ENCODE measurements around the gene WSCD2.

The WSCD2 gene

DNA sequence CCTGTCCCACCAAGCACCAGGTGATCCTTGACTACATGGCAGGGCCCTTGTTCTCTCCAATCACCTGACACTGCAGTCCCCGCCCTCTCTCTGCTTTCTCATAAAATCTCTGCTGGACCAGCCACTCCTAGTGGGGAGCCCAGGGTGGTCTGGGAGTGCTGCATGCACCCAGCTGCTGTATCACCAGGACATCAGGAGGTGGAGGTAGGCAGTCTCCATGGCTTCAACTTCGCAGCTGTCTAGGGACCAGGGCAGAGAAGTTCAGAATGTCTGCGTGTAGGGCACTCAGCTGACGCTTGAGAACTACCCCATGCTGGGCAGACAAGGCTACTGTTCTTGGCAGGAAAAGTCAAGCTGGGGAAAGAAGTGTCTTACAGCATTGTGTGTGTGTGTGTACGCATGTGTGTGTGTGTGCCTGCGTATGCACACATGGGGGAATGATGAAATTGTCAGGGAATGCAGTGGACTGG is 2.6 kb downstream of the WSCD2 start:
- H3K4me3 ChIP-seq (ENCODE audit: low read depth, low read length), result no peak overlapping the region
- no peak for DNase-seq (ENCODE audit: low read depth)
- TF ChIP-seq, protein P1, sequence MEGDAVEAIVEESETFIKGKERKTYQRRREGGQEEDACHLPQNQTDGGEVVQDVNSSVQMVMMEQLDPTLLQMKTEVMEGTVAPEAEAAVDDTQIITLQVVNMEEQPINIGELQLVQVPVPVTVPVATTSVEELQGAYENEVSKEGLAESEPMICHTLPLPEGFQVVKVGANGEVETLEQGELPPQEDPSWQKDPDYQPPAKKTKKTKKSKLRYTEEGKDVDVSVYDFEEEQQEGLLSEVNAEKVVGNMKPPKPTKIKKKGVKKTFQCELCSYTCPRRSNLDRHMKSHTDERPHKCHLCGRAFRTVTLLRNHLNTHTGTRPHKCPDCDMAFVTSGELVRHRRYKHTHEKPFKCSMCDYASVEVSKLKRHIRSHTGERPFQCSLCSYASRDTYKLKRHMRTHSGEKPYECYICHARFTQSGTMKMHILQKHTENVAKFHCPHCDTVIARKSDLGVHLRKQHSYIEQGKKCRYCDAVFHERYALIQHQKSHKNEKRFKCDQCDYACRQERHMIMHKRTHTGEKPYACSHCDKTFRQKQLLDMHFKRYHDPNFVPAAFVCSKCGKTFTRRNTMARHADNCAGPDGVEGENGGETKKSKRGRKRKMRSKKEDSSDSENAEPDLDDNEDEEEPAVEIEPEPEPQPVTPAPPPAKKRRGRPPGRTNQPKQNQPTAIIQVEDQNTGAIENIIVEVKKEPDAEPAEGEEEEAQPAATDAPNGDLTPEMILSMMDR (IDR thresholded peaks at IDR 0.05; ENCODE audit: control insufficient read depth, extremely low read depth, insufficient read depth), result no peak

DNA sequence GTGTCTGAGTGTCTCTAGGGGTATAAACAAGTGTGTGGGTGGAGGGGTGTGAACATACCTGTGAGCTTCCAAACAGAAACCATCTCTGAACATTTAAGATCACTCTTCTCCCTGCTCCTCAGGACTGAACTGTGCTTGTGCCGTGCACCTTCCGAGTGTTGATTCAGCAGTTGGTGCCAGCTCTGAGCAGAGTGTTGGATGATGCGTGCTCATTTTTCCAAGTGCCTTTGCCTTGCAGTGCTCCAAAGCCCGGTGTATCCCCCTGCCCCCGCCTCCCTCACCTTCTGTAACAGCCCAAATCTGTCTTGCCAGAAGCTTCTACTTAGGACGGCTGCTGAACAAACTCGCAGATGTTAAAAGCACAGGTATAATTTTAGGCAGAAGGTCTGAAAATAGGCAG is 4.4 kb downstream of the WSCD2 start:
- no peak overlapping the region for H3K4me3 ChIP-seq (ENCODE audit: low read depth, low read length)
- TF ChIP-seq, protein P1 (IDR thresholded peaks at IDR 0.05; ENCODE audit: control insufficient read depth, extremely low read depth, insufficient read depth), result no peak
- DNase-seq (ENCODE audit: low read depth), result no peak

DNA sequence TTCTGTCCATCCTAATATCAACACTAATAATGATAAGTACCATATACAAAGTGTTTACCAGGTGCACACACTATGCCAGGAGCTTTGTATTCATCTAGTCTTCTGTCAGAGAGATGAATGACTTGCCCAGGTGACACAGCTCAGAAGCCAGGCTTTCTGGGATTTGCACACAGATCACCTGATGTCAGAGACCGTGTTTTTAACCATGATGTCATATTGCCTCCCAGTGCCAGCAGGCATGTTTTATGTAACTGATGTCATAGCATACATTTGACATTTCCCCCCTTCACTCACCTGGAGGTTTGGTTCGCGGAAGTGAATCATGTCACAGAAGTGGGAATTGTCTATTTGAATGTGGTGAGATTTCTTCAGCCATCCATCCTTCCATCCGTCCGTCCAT is 5.7 kb downstream of the WSCD2 start:
- TF ChIP-seq, protein P1 (IDR thresholded peaks at IDR 0.05; ENCODE audit: control insufficient read depth, extremely low read depth, insufficient read depth), result no peak
- no peak overlapping the region for H3K4me3 ChIP-seq (ENCODE audit: low read depth, low read length)
- DNase-seq (ENCODE audit: low read depth), result no peak

DNA sequence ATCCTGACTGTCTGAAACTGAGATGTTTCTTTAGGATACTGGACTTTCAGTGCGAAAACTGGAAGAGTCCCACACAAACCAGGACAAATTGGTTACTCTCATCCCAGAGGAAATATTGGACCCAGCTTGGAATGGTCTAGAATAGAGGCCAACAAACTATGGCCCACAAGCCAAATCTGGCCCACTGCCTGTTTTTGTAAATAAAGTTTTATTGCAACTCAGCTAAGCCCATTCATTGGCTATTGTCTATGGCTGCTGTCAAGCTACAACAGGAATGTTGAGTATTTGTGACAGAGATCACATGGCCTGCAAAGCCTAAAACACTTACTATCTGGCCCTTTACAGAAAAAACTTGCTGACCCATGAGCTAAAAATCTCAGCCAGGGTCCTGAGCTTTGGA is 6.5 kb downstream of the WSCD2 start:
- no peak for DNase-seq (ENCODE audit: low read depth)
- TF ChIP-seq, protein P1 (IDR thresholded peaks at IDR 0.05; ENCODE audit: control insufficient read depth, extremely low read depth, insufficient read depth), result no peak
- H3K4me3 ChIP-seq (ENCODE audit: low read depth, low read length), result no peak overlapping the region

DNA sequence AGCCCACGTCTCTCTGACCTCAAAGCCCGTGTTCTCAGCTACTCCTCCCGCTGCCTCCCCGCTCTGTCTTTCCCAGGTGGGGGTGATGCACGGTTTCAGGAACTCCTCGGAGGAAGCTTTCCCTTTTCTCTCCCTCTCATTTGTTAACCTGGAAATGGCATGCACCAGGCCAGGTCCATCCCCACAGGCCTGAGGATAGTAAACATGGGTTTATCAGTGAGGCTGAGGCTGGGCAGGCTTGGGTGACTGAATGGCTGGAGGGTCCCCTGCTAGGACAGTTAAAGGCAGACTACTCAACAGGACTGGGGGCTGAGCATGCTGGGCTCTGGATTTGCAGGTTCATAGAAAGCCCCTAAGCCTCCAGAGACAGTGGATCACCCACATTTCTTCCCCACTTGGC is 7.6 kb downstream of the WSCD2 start:
- no peak for DNase-seq (ENCODE audit: low read depth)
- TF ChIP-seq, protein P1 (IDR thresholded peaks at IDR 0.05; ENCODE audit: control insufficient read depth, extremely low read depth, insufficient read depth), result no peak
- H3K4me3 ChIP-seq (ENCODE audit: low read depth, low read length), result no peak overlapping the region

DNA sequence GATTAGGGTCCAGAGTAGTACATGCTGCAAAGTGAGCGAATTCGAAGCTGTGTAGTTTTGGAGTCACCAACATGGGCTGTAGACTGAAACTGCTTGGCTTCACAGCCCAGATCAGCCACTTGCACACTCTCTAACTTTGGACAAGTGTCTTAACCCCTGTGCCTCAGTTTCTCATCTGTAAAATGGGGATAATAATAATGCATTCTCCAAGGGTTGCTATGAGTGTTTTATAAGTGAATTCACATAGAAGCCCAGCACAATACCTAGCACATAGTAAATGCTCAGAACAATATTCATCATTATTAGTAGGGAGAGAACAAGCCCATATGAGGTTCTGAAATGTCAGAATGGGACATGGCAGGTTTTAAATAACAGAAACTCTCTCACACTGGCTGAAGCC is 10.4 kb downstream of the WSCD2 start:
- DNase-seq (ENCODE audit: low read depth), result no peak
- no peak overlapping the region for H3K4me3 ChIP-seq (ENCODE audit: low read depth, low read length)
- TF ChIP-seq, protein P1 (IDR thresholded peaks at IDR 0.05; ENCODE audit: control insufficient read depth, extremely low read depth, insufficient read depth), result no peak

DNA sequence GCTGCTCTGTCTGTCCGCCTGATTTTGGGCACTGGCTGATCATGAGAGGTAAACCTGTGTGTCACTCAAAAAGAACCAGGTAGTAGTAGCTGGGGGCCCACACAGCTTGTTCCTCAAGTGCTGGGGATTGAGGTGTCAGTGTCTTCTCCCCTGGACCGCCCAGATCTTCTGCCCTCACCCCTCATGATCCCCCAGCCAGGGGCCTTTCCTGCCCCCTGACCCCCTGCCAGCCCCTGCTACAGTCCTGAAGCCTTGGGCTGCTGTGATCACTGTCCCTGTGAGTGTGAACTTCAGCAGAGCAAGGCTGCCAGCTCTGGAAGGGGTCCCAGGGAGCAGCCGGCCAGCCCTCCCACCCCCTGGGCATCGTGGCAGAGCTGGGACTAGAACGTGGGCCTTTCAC is 11.4 kb downstream of the WSCD2 start:
- H3K4me3 ChIP-seq (ENCODE audit: low read depth, low read length), result no peak overlapping the region
- TF ChIP-seq, protein P1 (IDR thresholded peaks at IDR 0.05; ENCODE audit: control insufficient read depth, extremely low read depth, insufficient read depth), result no peak
- DNase-seq (ENCODE audit: low read depth), result no peak

Data from LNCaP clone FGC (cell line).